Stimulated activated naive CD8-positive, alpha-beta T cell treated with anti-CD3 and anti-CD28 coated beads, Interleukin-15, Interleukin-2, amounts not matched to agents 100 ng/mL and 50 ng/mL, for 24 hours (primary cell): ENCODE data around the gene FAAP24.
"Not testable (repeated sequence)": the region's sequence is repeated elsewhere in the genome, so short reads cannot be mapped to it uniquely, and the experiment has no call there.

Source experiments
- H3K27ac Mint-ChIP-seq: one replicate; pipeline ENCODE4 v1.8.0; 2021; ENCODE audit warnings: mild to moderate bottlenecking, mixed read lengths
- H3K27me3 Mint-ChIP-seq: one replicate; pipeline ENCODE4 v1.8.0; 2021; ENCODE audit warnings: mixed read lengths
- H3K36me3 Mint-ChIP-seq: one replicate; pipeline ENCODE4 v1.8.0; 2021; ENCODE audit warnings: low read depth, mixed read lengths
- H3K4me1 Mint-ChIP-seq: one replicate; pipeline ENCODE4 v1.8.0; 2021; ENCODE audit warnings: low read depth, mixed read lengths
- H3K4me3 Mint-ChIP-seq: one replicate; pipeline ENCODE4 v1.8.0; 2021; ENCODE audit warnings: mild to moderate bottlenecking, mixed read lengths
- H3K9me3 Mint-ChIP-seq: one replicate; pipeline ENCODE4 v1.8.0; 2021; ENCODE audit warnings: mixed read lengths

Gene FAAP24

DNA sequence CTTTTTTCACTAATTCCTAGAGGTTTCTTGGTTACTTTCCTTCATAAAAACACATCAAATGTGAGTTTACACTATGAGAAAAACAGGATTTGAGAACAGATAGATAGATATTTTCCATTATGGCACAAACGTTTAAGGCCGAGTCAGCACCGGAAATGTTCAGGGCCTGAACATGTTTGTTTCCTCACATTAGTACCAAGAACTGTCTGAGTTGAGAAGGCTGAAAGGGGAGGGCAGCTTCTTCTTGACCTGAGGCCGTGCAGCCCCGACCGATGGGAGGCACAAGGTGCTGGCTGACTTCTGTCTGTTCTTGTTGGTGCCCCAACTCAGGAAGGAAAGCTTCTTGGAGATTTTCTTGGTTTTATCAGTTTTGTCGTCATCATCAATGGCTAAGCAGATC, 7.8 kb downstream of the FAAP24 start:
- H3K4me1 Mint-ChIP-seq, H3K27me3 Mint-ChIP-seq, H3K4me3 Mint-ChIP-seq, H3K36me3 Mint-ChIP-seq, H3K9me3 Mint-ChIP-seq, H3K27ac Mint-ChIP-seq: not testable (repeated sequence)

DNA sequence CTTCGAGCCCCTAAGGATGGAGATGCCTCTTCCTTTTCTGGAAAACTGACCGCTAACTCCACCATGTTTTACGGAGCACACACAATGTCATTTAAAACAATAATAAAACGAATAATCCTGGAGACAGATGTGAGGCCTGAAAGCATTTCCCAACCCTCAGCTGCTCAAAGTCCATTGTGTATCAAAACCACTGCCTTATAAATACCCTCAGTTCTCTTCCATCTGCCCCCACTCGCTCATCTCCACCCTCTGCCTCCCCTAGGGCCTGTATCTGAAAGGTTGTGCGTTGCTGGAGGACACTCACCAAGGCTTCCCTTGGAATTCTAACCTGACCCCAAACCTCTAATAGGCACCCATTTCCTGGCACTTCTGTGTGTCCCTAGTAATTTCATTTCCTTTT, 10.4 kb downstream of the FAAP24 start:
- not testable (repeated sequence) for H3K4me1 Mint-ChIP-seq, H3K27me3 Mint-ChIP-seq, H3K27ac Mint-ChIP-seq, H3K36me3 Mint-ChIP-seq, H3K9me3 Mint-ChIP-seq, H3K4me3 Mint-ChIP-seq

DNA sequence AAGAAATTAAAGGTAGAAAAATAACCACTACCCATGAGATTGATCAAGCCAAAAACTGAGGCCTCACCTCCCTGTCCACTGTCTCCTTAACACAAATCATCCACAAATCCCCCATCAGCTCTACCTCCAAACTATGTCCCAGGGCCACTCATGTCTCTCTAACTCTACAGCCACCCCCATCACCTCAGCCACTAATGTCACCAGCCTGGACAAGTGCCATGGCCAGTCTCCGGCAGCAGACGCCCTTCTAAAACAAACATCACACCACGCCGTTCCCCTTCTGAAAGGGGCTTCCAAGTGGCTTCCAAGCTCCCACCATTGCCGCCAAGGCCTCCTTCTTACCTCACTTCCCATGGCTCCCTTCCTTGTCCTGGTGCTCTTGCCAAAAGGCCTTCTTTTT, 16.2 kb downstream of the FAAP24 start:
- H3K27me3 Mint-ChIP-seq, H3K27ac Mint-ChIP-seq, H3K4me1 Mint-ChIP-seq, H3K9me3 Mint-ChIP-seq, H3K4me3 Mint-ChIP-seq, H3K36me3 Mint-ChIP-seq: not testable (repeated sequence)

DNA sequence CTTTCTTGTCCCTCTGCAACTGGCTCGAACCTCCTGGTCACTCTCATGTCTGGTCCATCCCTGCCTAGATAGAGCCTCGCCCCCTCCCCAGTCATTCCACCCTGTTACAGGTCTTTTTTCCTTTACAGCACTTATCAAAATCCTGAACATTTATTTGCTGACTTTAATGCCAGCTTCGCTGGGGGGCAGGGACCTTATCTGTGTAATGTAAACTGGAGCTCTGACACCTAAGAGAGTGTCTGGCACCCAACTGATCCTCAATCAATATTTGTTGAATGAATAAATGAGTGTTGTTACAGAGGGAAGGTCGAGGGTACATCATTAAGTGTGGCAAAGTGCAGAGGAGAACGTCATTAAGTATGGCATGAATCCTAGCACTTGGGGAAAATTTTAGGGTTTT, 16.7 kb downstream of the FAAP24 start:
- H3K27ac Mint-ChIP-seq, result no peak overlapping the region
- H3K27me3 Mint-ChIP-seq, result no peaks in the 10 kb centered on the region
- H3K4me1 Mint-ChIP-seq, result no peaks in the 10 kb centered on the region
- H3K36me3 Mint-ChIP-seq, result no peaks in the 10 kb centered on the region
- no peak overlapping the region for H3K4me3 Mint-ChIP-seq
- no peaks in the 10 kb centered on the region for H3K9me3 Mint-ChIP-seq

DNA sequence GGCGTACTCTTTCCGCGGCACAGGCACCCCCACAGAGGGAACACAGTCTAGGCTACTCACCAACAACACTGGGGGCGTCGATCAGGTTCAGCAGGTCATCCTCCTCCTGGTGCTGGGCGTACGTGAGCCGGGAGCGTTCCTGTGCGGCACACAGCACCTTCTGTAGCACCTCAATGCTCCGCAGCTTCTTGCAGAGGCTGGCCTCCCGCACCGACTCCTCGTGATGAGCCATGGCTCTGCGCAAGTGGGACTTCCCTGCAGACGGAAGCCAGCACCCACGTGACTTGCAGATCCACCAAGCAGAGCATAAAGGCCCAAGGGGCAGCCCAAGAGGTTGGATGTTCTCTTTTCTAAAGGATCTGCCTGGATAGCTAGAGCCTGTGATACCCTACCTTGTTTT, 23.9 kb downstream of the FAAP24 start:
- H3K27ac Mint-ChIP-seq, H3K27me3 Mint-ChIP-seq, H3K4me1 Mint-ChIP-seq, H3K4me3 Mint-ChIP-seq, H3K9me3 Mint-ChIP-seq, H3K36me3 Mint-ChIP-seq: not testable (repeated sequence)

DNA sequence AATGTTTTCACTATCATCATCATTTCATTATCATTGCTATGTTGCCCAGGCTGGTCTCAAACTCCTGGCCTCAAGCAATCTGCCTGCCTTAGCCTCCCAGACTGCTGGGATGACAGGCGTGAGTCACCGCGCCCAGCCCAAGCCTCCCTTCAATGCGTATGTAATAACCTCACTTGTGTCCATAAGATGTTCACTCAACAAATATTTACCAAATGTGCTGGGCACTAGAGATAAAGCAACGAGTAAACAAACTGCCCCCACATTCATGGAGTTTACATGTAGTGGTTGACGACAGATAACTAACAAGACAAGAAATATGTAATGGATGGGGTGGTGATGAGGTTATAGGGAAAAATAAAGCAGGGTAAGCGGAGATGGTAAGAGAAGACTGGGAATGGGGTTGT, 25.0 kb downstream of the FAAP24 start:
- H3K9me3 Mint-ChIP-seq, H3K27me3 Mint-ChIP-seq, H3K4me1 Mint-ChIP-seq, H3K4me3 Mint-ChIP-seq, H3K27ac Mint-ChIP-seq, H3K36me3 Mint-ChIP-seq: not testable (repeated sequence)

DNA sequence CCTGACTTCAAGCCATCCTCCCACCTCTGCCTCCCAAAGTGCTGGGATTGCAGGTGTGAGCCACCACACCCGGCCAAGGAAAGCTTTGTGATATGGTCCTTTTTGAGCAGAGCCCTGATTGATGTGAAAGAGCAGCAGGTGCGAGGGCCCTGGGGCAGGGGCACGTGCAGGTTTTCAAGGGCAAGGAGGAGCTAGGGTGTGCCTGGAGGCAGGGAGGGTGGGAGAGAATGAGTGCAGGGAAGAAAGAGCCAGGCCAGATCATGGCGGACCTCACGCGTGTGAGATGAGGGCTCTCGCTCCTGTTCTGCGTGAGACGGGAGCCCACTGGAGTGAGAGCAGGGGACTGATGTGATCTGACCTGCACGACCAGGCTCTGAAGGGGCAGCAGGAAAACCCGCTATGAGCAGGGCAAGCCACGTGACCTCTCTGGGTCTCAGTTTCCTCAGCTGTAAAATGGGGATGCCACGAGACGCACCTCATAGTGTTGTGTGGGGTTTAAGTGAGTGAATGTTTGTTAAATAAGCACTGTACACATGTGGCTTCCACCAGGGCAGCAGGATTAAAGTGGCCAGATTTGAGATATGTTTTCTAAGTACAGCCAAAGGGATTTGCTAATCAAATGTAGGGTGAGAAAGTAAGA, 25.8 kb downstream of the FAAP24 start:
- peaks cover 4% of the 10 kb centered on the region for H3K36me3 Mint-ChIP-seq
- peaks cover 6% of the 10 kb centered on the region for H3K4me1 Mint-ChIP-seq
- H3K9me3 Mint-ChIP-seq, result no peaks in the 10 kb centered on the region
- no peak overlapping the region for H3K27ac Mint-ChIP-seq
- peaks cover 3% of the 10 kb centered on the region for H3K27me3 Mint-ChIP-seq
- no peak overlapping the region for H3K4me3 Mint-ChIP-seq

DNA sequence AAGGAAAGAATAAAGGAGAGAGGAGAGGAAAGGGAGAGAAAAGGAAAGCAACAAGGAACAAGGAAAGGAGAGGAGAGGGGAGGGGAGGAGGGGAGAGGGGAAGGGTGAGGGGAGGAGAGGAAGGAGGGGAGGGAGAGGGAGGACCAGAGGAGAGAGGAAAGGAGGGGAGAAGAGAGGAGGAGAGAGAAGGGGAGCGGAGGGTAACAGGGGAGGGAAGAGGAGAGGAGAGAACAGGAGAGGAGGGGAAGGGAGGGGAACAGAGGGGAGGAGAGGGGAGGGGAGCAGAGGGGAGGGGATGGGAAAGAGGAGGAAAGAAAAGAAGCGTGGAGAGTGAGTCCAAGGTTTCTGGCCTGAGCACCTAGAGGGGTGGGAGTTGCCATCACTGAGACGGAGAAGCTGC, 26.7 kb downstream of the FAAP24 start:
- H3K9me3 Mint-ChIP-seq, result no peaks in the 10 kb centered on the region

DNA sequence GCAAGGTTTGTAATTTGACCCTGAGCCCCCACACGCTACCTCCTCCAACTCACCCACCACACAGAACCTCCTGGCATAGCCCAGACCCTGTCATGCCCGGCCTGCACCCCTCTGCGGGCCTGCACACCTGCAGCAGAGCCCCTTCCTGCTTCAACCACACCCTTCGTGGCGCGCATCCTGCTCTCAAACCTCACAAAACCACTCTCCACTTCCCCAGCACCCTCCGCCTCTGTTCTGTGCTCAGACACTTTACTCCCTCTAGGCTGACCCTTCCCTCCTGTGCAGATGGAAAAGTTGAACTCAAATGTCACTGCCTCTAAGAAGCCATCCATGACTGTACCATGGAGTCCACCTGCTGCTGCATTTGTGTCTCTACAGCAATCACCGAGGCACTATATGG, 28.5 kb downstream of the FAAP24 start:
- Mint-ChIP-seq H3K4me1 (peaks cover 6% of the 10 kb centered on the region), H3K36me3 (peaks cover 4% of the 10 kb centered on the region), H3K9me3 (no peaks in the 10 kb centered on the region), H3K27me3 (peaks cover 3% of the 10 kb centered on the region), H3K4me3 (no peak overlapping the region), H3K27ac (peak overlapping the region; percentile 33)

More for the DNA sequence above, 26.7 kb downstream of the FAAP24 start:
- Mint-ChIP-seq H3K4me1 (peaks cover 6% of the 10 kb centered on the region), H3K4me3 (no peak overlapping the region), H3K27me3 (peaks cover 3% of the 10 kb centered on the region), H3K36me3 (peaks cover 4% of the 10 kb centered on the region), H3K27ac (no peak overlapping the region)

DNA sequence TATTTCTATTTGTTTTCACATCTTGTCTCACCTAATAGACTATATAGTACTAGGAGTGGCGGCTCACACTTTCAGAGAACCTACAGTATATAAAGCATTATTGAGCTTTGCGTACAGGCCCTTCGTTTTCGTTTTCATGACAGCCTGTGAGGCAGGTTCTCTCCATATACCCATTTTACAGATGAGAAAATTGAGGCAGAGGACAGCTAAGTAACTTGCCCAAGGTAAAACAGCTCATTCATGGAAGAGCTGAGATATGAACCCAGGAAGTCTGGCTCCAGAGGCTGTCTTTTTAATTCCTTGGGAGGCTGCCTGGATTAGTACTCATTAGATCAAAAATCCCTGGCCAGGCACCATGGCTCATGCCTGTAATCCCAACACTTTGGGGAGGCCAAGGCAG, 28.9 kb downstream of the FAAP24 start:
- Mint-ChIP-seq H3K36me3 (peaks cover 4% of the 10 kb centered on the region), H3K27ac (no peak overlapping the region), H3K9me3 (no peaks in the 10 kb centered on the region)

DNA sequence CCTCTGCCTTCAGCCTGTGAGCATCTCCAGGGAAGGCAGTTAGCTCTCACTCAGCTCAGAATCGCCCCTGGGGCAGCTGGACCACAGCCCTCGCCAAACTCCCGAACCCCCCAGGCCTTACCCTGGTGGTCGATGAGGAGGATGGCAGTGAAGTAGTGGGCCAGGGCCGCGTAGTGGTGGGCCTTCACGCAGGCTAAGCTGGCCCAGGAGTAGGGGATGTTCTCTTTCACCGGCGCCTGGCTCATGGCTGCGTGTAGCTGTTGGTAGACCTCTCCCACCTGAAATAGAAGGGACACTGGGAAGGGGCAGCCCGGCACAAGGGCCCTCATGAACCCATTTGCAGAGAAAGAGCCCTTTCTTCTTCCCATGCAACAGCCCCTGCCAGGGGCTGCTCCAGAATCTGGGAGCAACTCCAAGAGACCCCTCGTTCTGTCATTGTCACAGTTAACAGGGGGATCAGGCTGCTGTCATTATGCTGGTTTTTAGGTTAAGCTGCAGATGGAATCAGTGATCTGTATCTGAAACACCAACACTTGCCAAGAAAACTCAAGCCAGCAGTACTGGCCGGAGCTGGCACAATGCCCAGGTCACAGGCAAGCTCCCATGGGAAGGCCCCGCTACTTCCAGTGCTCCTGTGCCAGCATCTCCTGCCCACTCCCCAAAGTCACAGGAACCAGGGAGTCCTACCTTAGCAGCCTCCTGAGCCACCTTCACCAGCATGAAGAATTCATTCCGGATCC, 30.3 kb downstream of the FAAP24 start:
- not testable (repeated sequence) for H3K9me3 Mint-ChIP-seq, H3K27me3 Mint-ChIP-seq, H3K27ac Mint-ChIP-seq, H3K4me3 Mint-ChIP-seq, H3K36me3 Mint-ChIP-seq, H3K4me1 Mint-ChIP-seq

More for the DNA sequence above, 28.9 kb downstream of the FAAP24 start:
- Mint-ChIP-seq H3K4me3 (no peak overlapping the region), H3K4me1 (peaks cover 6% of the 10 kb centered on the region), H3K27me3 (peaks cover 3% of the 10 kb centered on the region)

DNA sequence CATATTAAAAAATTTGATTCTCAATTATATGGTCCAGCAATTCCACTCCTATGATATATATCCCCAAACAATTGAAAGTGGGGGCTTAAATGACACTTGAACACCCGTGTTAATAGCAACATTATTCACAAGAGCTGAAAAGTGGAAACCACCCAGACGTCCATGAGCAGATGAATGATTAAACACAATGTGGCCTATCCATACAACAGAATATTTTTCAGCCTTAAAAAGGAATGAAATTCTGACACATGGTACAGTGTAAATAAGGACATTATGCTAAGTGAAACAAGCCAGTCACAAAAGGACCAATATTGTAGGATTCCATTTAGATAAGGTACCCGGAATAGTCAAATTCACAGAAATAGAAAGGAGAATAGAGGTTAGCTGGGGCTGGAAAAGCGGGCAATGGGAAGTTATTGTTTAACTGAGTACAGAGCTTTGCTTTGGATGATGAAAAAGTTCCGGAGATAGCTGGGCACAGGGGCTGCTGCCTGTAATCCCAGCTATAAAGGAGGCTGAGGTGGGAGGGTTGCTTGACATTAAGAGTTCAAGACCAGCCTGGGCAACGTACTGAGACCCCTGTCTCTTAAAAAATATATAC, 31.5 kb downstream of the FAAP24 start:
- H3K9me3 Mint-ChIP-seq, H3K27ac Mint-ChIP-seq, H3K4me3 Mint-ChIP-seq, H3K4me1 Mint-ChIP-seq, H3K27me3 Mint-ChIP-seq, H3K36me3 Mint-ChIP-seq: not testable (repeated sequence)

DNA sequence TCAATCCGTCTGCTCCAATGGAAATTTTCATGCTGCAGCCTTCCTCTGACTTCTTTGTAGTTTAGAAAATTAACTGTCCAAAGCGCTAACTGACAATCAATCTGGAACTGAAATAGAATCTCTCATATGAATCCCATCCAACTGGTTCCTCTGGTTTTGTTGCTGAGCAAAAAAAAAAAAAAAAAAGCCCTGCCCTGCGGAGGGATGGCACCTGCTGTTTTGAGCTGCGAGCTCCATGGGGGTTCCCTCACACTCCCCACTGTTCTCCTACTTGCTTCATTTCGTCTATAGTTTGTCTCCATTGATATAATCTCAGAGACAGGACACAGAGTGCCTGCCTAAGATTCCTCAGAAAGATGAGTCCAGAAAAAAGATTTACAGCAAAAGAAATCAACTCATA, 33.4 kb downstream of the FAAP24 start:
- H3K36me3 Mint-ChIP-seq, result no peaks in the 10 kb centered on the region
- no peak overlapping the region for H3K27ac Mint-ChIP-seq
- no peaks in the 10 kb centered on the region for H3K9me3 Mint-ChIP-seq
- H3K27me3 Mint-ChIP-seq, result no peaks in the 10 kb centered on the region
- peaks cover 5% of the 10 kb centered on the region for H3K4me1 Mint-ChIP-seq
- no peak overlapping the region for H3K4me3 Mint-ChIP-seq

DNA sequence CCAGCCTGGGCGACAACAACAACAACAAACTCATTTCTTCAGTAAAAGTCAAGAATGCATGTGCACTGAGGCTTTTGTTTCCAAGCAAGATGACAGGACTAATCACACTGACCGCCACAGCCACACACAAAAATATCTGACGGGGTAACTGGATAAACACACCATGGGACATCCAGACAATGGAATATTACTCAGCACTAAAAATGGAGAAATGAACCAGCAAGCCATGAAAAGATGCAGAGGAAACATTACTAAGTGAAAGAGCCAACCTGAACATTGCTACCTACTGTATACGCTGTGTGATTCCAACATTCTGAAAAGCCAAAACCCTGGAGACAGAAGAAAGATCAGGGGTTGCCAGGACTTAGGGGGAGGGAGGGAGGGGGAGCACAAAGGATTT, 36.7 kb downstream of the FAAP24 start:
- Mint-ChIP-seq H3K4me1 (no peaks in the 10 kb centered on the region), H3K36me3 (no peaks in the 10 kb centered on the region), H3K4me3 (no peak overlapping the region), H3K9me3 (no peaks in the 10 kb centered on the region), H3K27me3 (no peaks in the 10 kb centered on the region), H3K27ac (no peak overlapping the region)

DNA sequence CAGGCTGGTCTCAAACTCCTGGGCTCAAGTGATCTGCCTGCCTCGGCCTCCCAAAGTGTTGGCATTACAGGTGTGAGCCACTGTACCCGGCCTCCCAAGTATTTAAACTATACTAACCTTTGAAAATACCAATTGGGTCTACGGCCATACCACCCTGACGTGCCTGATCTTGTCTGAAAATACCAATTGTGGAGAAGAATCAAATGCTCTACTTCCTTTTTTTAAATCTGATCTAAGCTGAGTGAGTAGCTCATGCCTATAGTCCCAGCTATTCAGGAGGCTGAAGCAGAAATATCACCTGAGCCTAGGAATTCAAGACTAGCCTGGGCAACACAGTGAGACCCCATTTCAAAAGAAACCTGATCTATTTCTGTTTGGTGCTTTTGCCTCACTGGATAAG, 38.8 kb downstream of the FAAP24 start:
- not testable (repeated sequence) for H3K9me3 Mint-ChIP-seq, H3K27ac Mint-ChIP-seq, H3K27me3 Mint-ChIP-seq, H3K4me3 Mint-ChIP-seq, H3K4me1 Mint-ChIP-seq, H3K36me3 Mint-ChIP-seq
